Measurements from ENCODE around the gene NUDT9. TPM values are rescaled to one million over a fixed set of nuclear protein-coding genes. Genes with fewer than 3 reads are reported as not detected.

The NUDT9 gene
- total RNA-seq, 2 donors from 2014 or later = 30.4 to 37.9 TPM

- TF ChIP-seq POLR2A (IDR thresholded peaks at IDR 0.05) (no peak), POLR2AphosphoS5 (IDR thresholded peaks at IDR 0.05) (no peak), CTCF (IDR thresholded peaks at IDR 0.05) (no peak)
- Histone ChIP-seq H3K36me3 (no peaks in the 10 kb centered on the region), H3K4me1 (replicated peaks) (no peaks in the 10 kb centered on the region), H3K27ac (peak overlapping the region; percentile 12 to 39), H3K27me3 (replicated peaks; ENCODE audit: insufficient read depth) (no peaks in the 10 kb centered on the region), H3K4me3 (no peak overlapping the region), H3K9me3 (no peaks in the 10 kb centered on the region)
- intact Hi-C loops (cut with DNase I) = no loop called here
- 63% methylated on average over 4 of the region's 4 CpGs for WGBS
- DNase-seq (ENCODE audit: low spot score) = no peak
These were observed 84.8 kb downstream of the NUDT9 start for GRCh38 chr4:87506974-87507701.

Small RNA genes within 50 kb of the gene (small RNA-seq; reads per million reads assigned to genes)
- gene RN7SL681P = 0 reads per million in 2 donors

Other genes starting within 250 kb of the NUDT9 start
- 1 to 10 TPM; 6.2 to 7.7 TPM for gene KLHL8, start 202.0 kb upstream of the NUDT9 start, total RNA-seq
- gene HSD17B13, start 99.7 kb upstream of the NUDT9 start, total RNA-seq = 1 to 10 TPM; 1.7 to 8.3 TPM
- gene HSD17B11, start 31.4 kb upstream of the NUDT9 start, total RNA-seq = 10 to 100 TPM; 38.2 to 45.2 TPM
- 100 to 1,000 TPM; 248 to 377 TPM for gene SPARCL1, start 106.8 kb downstream of the NUDT9 start, total RNA-seq
- not detected for gene DSPP, start 186.0 kb downstream of the NUDT9 start, total RNA-seq
- not detected for gene DMP1, start 227.7 kb downstream of the NUDT9 start, total RNA-seq

Data from prostate gland (tissue), 2 donors.